Epithelial cell of esophagus (primary cell): ENCODE data around the gene GOLGB1.

Experiments used
- DNase-seq: peaks from one replicate; pipeline ENCODE4 v3.0.0; 2010; ENCODE audit warnings: low read depth
- H3K4me3 ChIP-seq: 2 replicates; pipeline ENCODE4 v1.5.1; 2011; ENCODE audit warnings: mild to moderate bottlenecking, low read length, control low read depth
- CTCF ChIP-seq: IDR thresholded peaks from 2 replicates; pipeline ENCODE4 v1.5.1; 2011; ENCODE audit warnings: low read depth, mild to moderate bottlenecking, low read length, control low read depth, inconsistent platforms; ENCODE audit not compliant: insufficient read depth; ENCODE audit errors: missing control alignments

The GOLGB1 gene

GRCh38 chr3:121681792-121682191, 67.7 kb downstream of the GOLGB1 start:
- H3K4me3 ChIP-seq, result no peak overlapping the region
- TF ChIP-seq CTCF, result no peak
- DNase-seq, result no peak

DNA sequence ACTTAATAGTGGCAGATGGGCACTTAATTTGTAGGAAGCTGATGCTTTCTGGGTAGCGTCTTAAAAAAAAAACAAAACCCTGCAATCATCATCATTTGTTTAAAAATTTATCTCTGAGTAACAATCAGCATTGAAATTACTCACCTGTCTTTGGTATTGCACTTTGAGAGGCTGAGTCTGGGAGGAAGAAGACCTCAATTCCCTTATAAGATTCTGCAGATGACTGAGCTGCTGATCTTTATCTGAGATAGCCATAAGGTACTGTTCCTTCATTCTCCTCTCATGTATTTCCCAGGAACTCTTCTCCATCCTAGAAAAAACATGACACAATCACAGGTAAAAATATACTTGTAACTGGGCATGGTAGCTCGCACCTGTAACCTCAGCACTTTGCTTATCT, 72.4 kb downstream of the GOLGB1 start:
- no peak overlapping the region for H3K4me3 ChIP-seq
- no peak for TF ChIP-seq CTCF
- DNase-seq, result no peak

GRCh38 chr3:121670676-121671075, 78.9 kb downstream of the GOLGB1 start:
- no peak for TF ChIP-seq CTCF
- no peak for DNase-seq
- no peak overlapping the region for H3K4me3 ChIP-seq

DNA sequence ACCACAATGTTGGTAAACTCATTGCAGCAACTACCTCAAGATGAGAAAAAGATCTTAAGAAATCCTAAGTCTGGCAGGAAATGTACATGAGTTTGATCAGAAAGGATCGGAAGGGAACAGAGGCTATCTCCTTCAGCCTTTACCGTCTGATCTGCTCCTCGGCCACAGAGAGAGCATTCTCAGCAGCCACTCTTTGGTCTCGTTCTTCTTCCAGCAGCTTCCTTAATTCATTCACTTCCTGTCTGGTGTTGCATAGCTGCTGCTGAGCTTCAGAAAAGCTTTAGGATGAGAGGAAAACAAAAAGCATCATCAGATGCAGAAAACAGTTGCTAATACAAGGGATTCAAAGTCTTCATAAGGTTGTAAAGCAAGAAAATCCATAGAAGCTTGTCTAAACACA, 82.2 kb downstream of the GOLGB1 start:
- TF ChIP-seq CTCF, result no peak
- no peak overlapping the region for H3K4me3 ChIP-seq
- DNase-seq, result no peak

- DNase-seq, result no peak
- H3K4me3 ChIP-seq, result no peak overlapping the region
- TF ChIP-seq CTCF, result no peak
These were observed 84.1 kb downstream of the GOLGB1 start for GRCh38 chr3:121665488-121665887.

GRCh38 chr3:121663171-121663847, 86.2 kb downstream of the GOLGB1 start:
- DNase-seq, result no peak
- TF ChIP-seq CTCF, result no peak
- no peak overlapping the region for H3K4me3 ChIP-seq

- no peak overlapping the region for H3K4me3 ChIP-seq
- no peak for DNase-seq
- TF ChIP-seq CTCF, result no peak
These were observed 86.8 kb downstream of the GOLGB1 start for GRCh38 chr3:121662742-121663141.
